Posterior vena cava (tissue), 2 donors: ENCODE results near the gene TBC1D26. TPM values are rescaled to one million over a fixed set of nuclear protein-coding genes. Genes with fewer than 3 reads are reported as not detected.
A peak's percentile ranks its signal among the peaks of the same experiment; 100 is the strongest.
"Not testable (repeated sequence)": the region's sequence is repeated elsewhere in the genome, so short reads cannot be mapped to it uniquely, and the experiment has no call there.

ENCODE experiments used
- DNase-seq: peaks from one replicate; pipeline ENCODE4 v3.0.0-alpha.2; 2020; ENCODE audit warnings: low spot score
- intact Hi-C, 2 donors: fragments of 100-400 bp; cut with DNase I; formaldehyde crosslinking; loops; one replicate each; pipeline versions ENCODE4 v1.14.1 to v1.14.2; 2022 to 2023
- total RNA-seq, 2 donors: library from RNA; stranded (reverse); fragmentation: NEBNext Ultra II Directional; extraction: Animal tissue kit (Norgen Biotek cat#: 25700); gene quantifications; one replicate each; pipeline ENCODE4 v1.2.1, GENCODE V29; 2021
- donor health status: DM: yes; HTN: yes; CAD: no.
- donor health status: DM: yes; HTN: yes; CAD: no.

Gene TBC1D26
- total RNA-seq, 2 donors from 2014 or later: not detected

GRCh38 chr17:15742051-15742795, 10.1 kb downstream of the TBC1D26 start:
- intact Hi-C loops: no loop called here
- DNase-seq: no peak

GRCh38 chr17:15742921-15743320, 10.8 kb downstream of the TBC1D26 start:
- DNase-seq: no peak
- intact Hi-C loops: no loop called here

- DNase-seq: no peak
- intact Hi-C loops: no loop called here
Measured at GRCh38 chr17:15744074-15744676, 12.1 kb downstream of the TBC1D26 start.

GRCh38 chr17:15744885-15745284, 12.8 kb downstream of the TBC1D26 start:
- no peak for DNase-seq
- intact Hi-C loops: no loop called here

- DNase-seq, intact Hi-C loops: not testable (repeated sequence)
Measured at GRCh38 chr17:15749403-15749802, 17.3 kb downstream of the TBC1D26 start.

GRCh38 chr17:15768865-15769533, 36.9 kb downstream of the TBC1D26 start:
- DNase-seq, intact Hi-C loops: not testable (repeated sequence)

GRCh38 chr17:15770679-15771078, 38.6 kb downstream of the TBC1D26 start:
- intact Hi-C loops, DNase-seq: not testable (repeated sequence)

- intact Hi-C loops: no loop called here
Measured at GRCh38 chr17:15776871-15777270, 44.8 kb downstream of the TBC1D26 start.

GRCh38 chr17:15777297-15777696, 45.2 kb downstream of the TBC1D26 start:
- intact Hi-C loops: no loop called here
- no peak for DNase-seq

More at GRCh38 chr17:15776871-15777270, 44.8 kb downstream of the TBC1D26 start:
- DNase-seq: no peak

- intact Hi-C loops: no loop called here
- DNase-seq: no peak
Measured at GRCh38 chr17:15777717-15778116, 45.6 kb downstream of the TBC1D26 start.

GRCh38 chr17:15779119-15779518, 47.0 kb downstream of the TBC1D26 start:
- DNase-seq: no peak
- intact Hi-C loops: no loop called here

- DNase-seq: no peak
- intact Hi-C loops: no loop called here
Measured at GRCh38 chr17:15780188-15780587, 48.1 kb downstream of the TBC1D26 start.

- intact Hi-C loops: no loop called here
- DNase-seq: peak; percentile 90
Measured at GRCh38 chr17:15782866-15783265, 50.8 kb downstream of the TBC1D26 start.

GRCh38 chr17:15783461-15783860, 51.4 kb downstream of the TBC1D26 start:
- intact Hi-C loops: no loop called here
- no peak for DNase-seq

GRCh38 chr17:15784351-15784750, 52.3 kb downstream of the TBC1D26 start:
- peak; percentile 87 for DNase-seq
- intact Hi-C loops: not testable (repeated sequence)

GRCh38 chr17:15787363-15788075, 55.4 kb downstream of the TBC1D26 start:
- DNase-seq, intact Hi-C loops: not testable (repeated sequence)

- intact Hi-C loops, DNase-seq: not testable (repeated sequence)
Measured at GRCh38 chr17:15788365-15788764, 56.3 kb downstream of the TBC1D26 start.
